Measurements from ENCODE around the gene ARSA.
"Not testable (repeated sequence)": the region's sequence is repeated elsewhere in the genome, so short reads cannot be mapped to it uniquely, and the experiment has no call there.

Gene ARSA

GRCh38 chr22:50654664-50655063 lies 26.7 kb upstream of the ARSA start:
- DNase-seq, result not testable (repeated sequence)

- no peak for DNase-seq
These were observed 25.3 kb upstream of the ARSA start for GRCh38 chr22:50653256-50653655.

GRCh38 chr22:50643821-50644101 lies 15.8 kb upstream of the ARSA start:
- DNase-seq, result not testable (repeated sequence)

GRCh38 chr22:50643021-50643820 lies 15.3 kb upstream of the ARSA start:
- DNase-seq, result not testable (repeated sequence)

DNA sequence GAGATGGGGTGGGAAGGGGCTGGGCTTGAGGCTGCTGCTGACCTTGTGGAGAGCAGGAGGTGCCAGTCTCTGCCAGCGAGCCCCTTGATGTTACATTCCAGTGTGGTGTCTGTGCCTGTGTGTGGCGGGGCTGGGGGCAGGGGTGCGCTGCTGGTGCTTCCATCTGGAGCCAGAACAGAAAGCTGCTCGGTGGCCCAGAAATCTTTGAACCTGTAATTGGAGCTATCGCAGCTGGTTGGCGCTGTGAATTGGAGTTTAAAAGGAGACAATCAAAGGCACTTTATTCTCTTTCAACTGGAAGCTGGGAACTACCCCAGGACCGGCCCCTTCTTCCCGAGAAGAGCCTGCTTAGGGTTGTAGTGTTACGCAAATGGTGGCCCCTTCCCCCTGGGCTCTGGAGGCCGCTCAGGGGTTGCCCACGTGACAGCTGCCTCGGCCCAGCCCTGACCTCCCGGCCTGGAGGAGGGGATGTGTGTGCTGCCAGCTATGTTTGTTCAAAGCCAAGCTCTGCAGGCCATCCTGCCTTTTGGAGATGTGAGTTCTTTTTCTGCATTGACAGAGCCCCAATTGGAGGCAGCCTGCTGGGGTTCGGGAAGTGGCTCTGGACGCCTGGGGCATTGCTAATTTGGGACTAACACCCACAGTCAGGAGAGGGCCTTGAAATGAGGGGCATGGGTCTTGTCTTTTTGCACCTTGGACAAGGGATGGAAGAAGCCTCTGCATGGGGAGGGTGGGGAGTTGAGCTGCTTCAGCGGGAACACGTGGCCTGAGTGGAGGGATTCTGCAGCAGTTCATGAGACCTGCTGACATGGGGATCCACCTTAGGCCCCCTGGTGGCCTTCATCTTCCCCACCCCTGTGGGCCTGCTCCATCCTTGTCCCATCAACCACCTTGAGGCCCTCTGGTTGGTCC lies 14.0 kb upstream of the ARSA start:
- DNase-seq, result no peak

GRCh38 chr22:50640857-50641647 lies 13.1 kb upstream of the ARSA start:
- DNase-seq, result no peak

- DNase-seq, result not testable (repeated sequence)
These were observed 12.3 kb upstream of the ARSA start for GRCh38 chr22:50640296-50640695.

GRCh38 chr22:50635591-50635990 lies 7.6 kb upstream of the ARSA start:
- no peak for DNase-seq

DNA sequence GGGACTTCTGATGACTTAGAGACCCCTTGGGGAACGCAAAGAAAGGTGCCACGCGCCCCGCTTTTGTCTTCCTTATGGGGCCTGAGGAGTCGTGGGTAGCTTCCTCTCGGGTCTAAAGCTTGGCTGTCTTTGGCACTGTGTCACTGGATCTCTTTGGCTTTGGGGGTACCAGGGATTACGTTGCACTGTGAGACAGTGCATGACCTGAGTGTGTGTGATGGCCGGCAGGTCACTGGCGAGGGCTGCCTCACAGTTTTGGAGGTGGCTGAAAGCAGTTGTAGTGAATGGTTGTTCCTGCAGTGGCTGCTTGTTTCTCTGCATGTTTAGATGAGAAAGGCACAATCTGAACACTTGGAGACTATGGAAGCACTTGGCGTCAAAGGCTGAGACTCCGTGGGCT lies 5.8 kb upstream of the ARSA start:
- no peak for DNase-seq

GRCh38 chr22:50633086-50633485 lies 5.1 kb upstream of the ARSA start:
- no peak for DNase-seq

GRCh38 chr22:50630376-50630775 lies 2.4 kb upstream of the ARSA start:
- DNase-seq, result no peak

DNA sequence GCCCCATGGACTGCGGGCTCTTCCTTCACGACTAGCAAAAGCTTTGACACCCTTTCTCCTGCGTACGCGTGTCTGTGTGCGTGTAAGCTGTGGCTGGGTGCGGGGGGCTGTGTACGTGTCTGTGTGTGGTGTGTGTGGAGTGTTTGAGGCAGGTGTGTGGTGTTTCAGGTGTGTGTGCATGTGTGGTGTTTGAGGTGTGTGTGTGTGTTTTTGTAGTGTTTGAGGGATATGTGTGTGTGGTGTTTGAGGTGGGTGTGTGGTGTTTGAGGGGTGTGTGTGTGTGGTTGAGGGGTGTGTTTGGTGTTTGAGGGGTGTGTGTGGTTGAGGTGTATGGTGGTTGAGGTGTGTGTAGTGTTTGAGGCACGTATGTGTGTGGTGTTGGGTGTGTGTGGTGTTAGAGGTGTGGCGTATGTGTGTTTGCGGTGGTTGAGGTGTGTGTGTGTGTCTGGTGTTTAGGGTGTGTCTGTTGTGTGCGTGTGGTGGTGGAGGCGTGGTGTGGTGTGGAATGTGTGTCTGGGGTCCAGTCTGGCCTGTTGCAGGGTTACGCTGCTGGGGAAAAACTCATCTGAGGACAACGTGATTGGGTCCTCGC lies 687 bp upstream of the ARSA start:
- DNase-seq, result peak; percentile 72

- no peak for DNase-seq
These were observed 906 bp downstream of the ARSA start for GRCh38 chr22:50626850-50627641.

DNA sequence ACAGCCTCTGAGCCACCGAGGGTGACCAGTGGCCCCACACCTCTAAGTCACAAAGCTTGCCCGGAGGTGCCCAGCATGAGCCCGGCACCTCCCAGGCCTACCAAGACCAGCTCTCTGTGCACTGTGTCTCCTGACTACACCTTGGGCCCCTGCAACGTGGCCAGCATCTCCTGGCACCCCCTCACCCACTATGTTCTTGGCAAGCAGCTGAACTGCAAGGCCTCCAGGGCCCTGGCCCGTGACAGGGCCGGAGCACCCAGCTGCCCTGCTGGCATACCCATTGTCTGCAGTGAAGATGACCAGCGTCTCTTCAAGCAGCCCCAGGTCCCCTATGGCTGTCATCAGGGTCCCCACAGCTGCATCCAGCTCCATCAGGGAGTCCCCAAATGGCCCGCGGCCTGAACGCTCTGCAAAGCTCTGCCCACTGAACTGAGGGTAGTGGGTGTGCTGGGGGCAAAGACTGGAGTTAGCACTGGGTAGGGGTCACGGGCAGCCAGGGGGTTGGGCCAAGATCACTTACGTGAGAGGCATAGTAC lies 1.6 kb downstream of the ARSA start:
- no peak for DNase-seq

GRCh38 chr22:50625568-50626313 lies 2.2 kb downstream of the ARSA start:
- DNase-seq, result no peak

- no peak for DNase-seq
These were observed 2.8 kb downstream of the ARSA start for GRCh38 chr22:50625131-50625567.

GRCh38 chr22:50624347-50625130 lies 3.4 kb downstream of the ARSA start:
- DNase-seq, result no peak

DNA sequence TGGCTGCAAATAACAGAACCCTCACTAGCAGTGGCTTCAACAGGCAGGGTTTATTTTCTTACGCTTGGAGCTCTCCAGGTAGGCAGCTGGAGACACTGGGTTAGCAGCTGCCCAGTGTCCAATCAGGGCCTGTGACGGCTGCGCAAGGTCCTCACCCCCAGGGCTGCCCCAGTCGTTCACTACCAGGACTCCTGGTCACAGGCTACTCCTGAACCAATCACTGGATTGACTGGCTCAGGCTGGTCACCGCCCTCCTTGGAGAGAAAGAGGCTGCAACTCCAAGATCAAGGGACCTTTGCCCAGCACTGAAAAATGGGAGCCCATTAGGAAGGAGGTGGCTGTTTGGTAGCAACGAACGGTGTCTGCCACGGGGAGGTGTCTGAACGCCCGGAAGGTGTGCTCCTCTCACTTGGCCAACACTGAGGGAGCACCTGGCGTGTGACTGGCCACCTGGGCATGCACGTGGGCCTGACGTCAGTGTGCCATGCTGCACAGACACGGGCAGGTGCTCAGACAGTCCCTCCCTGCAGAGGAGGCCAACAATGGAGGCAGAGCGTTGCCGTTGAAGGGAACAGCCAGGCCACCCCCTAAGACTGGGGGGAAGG lies 5.1 kb downstream of the ARSA start:
- DNase-seq, result no peak

- DNase-seq, result peak; percentile 46
These were observed 5.8 kb downstream of the ARSA start for GRCh38 chr22:50621948-50622722.
